ENCODE results near the gene SMAP1. TPM values are rescaled to one million over a fixed set of nuclear protein-coding genes. Genes with fewer than 3 reads are reported as not detected.

Gene SMAP1
- total RNA-seq, 1 experiment from 2014 or later, result 23.7 TPM

GRCh38 chr6:70685494-70686180 lies 18.0 kb downstream of the SMAP1 start:
- ChIA-PET CTCF (interaction anchor here (2.0 kb wide), 1 partner anchor 465 kb away, joined by 14 read pairs; no protein-coding TSS in a partner anchor), POLR2A (ENCODE audit: low non-redundant PET) (no interaction called here)
- intact Hi-C loops (cut with micrococcal nuclease; ENCODE audit: unreplicated experiment), result loop anchor here (1.0 to 10.0 kb wide), 3 partner anchors 163 to 464 kb away; no protein-coding TSS in a partner anchor
- Histone ChIP-seq H3K27me3 (replicated peaks; ENCODE audit: insufficient read depth, low read depth, low read length, poor library complexity) (no peaks in the 10 kb centered on the region), H3K27ac (ENCODE audit: low read depth, low read length, poor library complexity, severe bottlenecking) (no peak overlapping the region), H3K36me3 (ENCODE audit: insufficient read depth, low read length, poor library complexity, severe bottlenecking) (no peaks in the 10 kb centered on the region), H3K9me3 (ENCODE audit: low read depth, low read length, poor library complexity, severe bottlenecking) (no peaks in the 10 kb centered on the region), H3K4me1 (ENCODE audit: insufficient read depth, low read length, poor library complexity, severe bottlenecking) (no peaks in the 10 kb centered on the region), H3K4me3 (ENCODE audit: low read depth, low read length, poor library complexity, severe bottlenecking) (no peak overlapping the region)
- TF ChIP-seq EZH2 (IDR thresholded peaks at IDR 0.05; ENCODE audit: borderline replicate concordance, low read depth, low read length, poor library complexity, severe bottlenecking) (no peak), CTCF (conservative IDR thresholded peaks at IDR 0.05; ENCODE audit: low read depth, low read length) (no peak)
- BruUV-seq (replicated peaks), result no TSS peak
- DNase-seq (ENCODE audit: low spot score), result no peak

GRCh38 chr6:70686548-70687133 lies 19.0 kb downstream of the SMAP1 start:
- BruUV-seq (replicated peaks), result no TSS peak
- intact Hi-C loops (cut with micrococcal nuclease; ENCODE audit: unreplicated experiment), result loop anchor here (1.0 to 10.0 kb wide), 3 partner anchors 164 to 465 kb away; no protein-coding TSS in a partner anchor
- ChIA-PET POLR2A (ENCODE audit: low non-redundant PET) (no interaction called here), CTCF (interaction anchor here (0.7 to 2.0 kb wide), 4 partner anchors 19 to 466 kb away, joined by 3 to 14 read pairs (median 8); partner anchors contain the start of gene SMAP1)
- H3K27me3 ChIP-seq (replicated peaks; ENCODE audit: insufficient read depth, low read depth, low read length, poor library complexity), result no peaks in the 10 kb centered on the region
- DNase-seq (ENCODE audit: low spot score), result peak; percentile 52
- H3K4me3 ChIP-seq (ENCODE audit: low read depth, low read length, poor library complexity, severe bottlenecking), result no peak overlapping the region
- TF ChIP-seq CTCF (conservative IDR thresholded peaks at IDR 0.05; ENCODE audit: low read depth, low read length) (peak; percentile 79), EZH2 (IDR thresholded peaks at IDR 0.05; ENCODE audit: borderline replicate concordance, low read depth, low read length, poor library complexity, severe bottlenecking) (no peak)
- no peaks in the 10 kb centered on the region for H3K36me3 ChIP-seq (ENCODE audit: insufficient read depth, low read length, poor library complexity, severe bottlenecking)
- no peaks in the 10 kb centered on the region for H3K4me1 ChIP-seq (ENCODE audit: insufficient read depth, low read length, poor library complexity, severe bottlenecking)
- peaks cover 6% of the 10 kb centered on the region for H3K9me3 ChIP-seq (ENCODE audit: low read depth, low read length, poor library complexity, severe bottlenecking)
- H3K27ac ChIP-seq (ENCODE audit: low read depth, low read length, poor library complexity, severe bottlenecking), result no peak overlapping the region

DNA sequence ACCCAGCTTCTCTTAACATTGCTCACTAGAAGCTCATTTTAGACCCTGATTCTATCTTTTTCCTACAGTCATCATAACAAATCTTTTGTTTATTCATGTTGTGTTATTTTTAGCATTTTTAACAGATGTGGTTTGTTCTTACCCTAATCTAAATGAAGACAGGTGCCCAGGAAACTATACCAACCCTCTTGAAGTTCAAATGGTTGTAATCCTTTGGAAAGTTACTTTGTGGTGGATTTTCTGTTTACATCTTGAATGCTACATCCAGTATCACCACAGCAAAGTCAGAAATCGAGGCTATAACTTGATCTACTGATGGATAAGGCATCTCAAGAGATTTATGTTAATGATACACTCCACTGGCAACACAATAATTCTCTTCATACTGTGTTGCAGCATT lies 26.2 kb downstream of the SMAP1 start:
- Histone ChIP-seq H3K27me3 (replicated peaks; ENCODE audit: insufficient read depth, low read depth, low read length, poor library complexity) (no peaks in the 10 kb centered on the region), H3K4me3 (ENCODE audit: low read depth, low read length, poor library complexity, severe bottlenecking) (no peak overlapping the region), H3K9me3 (ENCODE audit: low read depth, low read length, poor library complexity, severe bottlenecking) (peaks cover 6% of the 10 kb centered on the region), H3K4me1 (ENCODE audit: insufficient read depth, low read length, poor library complexity, severe bottlenecking) (no peaks in the 10 kb centered on the region), H3K27ac (ENCODE audit: low read depth, low read length, poor library complexity, severe bottlenecking) (no peak overlapping the region), H3K36me3 (ENCODE audit: insufficient read depth, low read length, poor library complexity, severe bottlenecking) (no peaks in the 10 kb centered on the region)
- intact Hi-C loops (cut with micrococcal nuclease; ENCODE audit: unreplicated experiment), result no loop called here
- TF ChIP-seq CTCF (conservative IDR thresholded peaks at IDR 0.05; ENCODE audit: low read depth, low read length), result no peak
- no TSS peak for BruUV-seq (replicated peaks)
- ChIA-PET CTCF (no interaction called here), POLR2A (ENCODE audit: low non-redundant PET) (no interaction called here)
- no peak for DNase-seq (ENCODE audit: low spot score)

Data from A673 (cell line).